ENCODE results near the gene KRT76. TPM values are rescaled to one million over a fixed set of nuclear protein-coding genes. Genes with fewer than 3 reads are reported as not detected.

The KRT76 gene
- total and polyA plus RNA-seq, 10 of the 15 experiments (the other 5 are each of a cell fraction or from before 2014, with no cell fraction given) = not detected

DNA sequence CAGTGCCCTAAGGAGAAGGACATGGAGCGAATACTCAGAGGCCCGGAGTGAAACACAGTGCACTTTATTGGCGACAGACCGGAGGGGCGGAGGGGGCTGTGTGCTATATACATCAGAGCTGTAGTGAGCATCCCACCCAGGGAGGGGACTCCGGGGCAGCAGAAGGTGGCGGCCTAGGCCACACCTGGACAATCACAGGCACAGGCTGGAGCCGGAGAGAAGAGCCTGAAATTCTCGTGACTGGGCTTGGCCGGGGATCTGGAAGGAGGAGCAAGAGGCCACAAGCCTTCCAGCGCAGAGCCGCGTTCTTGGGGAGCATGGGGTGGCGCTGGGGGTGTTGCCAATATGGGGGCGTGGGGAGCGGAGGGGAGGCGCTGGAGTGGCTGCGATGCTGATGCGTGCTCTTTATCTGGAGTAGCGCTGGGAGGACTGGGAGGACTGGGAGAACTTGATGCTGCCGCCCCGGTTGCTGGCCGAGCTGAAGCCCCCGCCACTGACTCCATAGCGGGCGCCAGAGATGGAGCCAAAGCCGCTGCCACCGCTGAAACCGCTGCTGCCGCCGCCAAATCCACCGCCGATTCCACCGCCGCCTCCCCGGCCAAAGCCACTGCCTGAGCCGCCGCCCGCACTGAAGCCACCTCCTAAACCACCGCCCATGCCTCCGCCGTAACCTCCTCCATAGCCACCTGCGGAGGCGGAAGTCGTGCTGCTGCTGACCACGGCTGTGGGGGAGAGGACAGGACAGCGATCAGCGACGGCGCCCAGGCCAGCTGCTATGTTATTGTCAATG, 12.7 kb upstream of the KRT76 start:
- no peaks in the 10 kb centered on the region for H4K20me1 ChIP-seq (ENCODE audit: control insufficient read depth, insufficient read depth)
- TF ChIP-seq POU2F2 (IDR thresholded peaks at IDR 0.05; ENCODE audit: borderline replicate concordance, low read depth, low read length) (no peak), CREB1 (IDR thresholded peaks at IDR 0.05; ENCODE audit: low read depth) (no peak), RFX5 (IDR thresholded peaks at IDR 0.05; ENCODE audit: low read depth, low read length) (no peak), TCF3 (IDR thresholded peaks at IDR 0.05; ENCODE audit: borderline replicate concordance, insufficient read depth, low read depth, low read length) (no peak), ZNF207 (IDR thresholded peaks at IDR 0.05; ENCODE audit: borderline replicate concordance) (no peak), ZNF24 (IDR thresholded peaks at IDR 0.05) (no peak), SP1 (IDR thresholded peaks at IDR 0.05; ENCODE audit: low read depth, low read length) (no peak), MXI1 (IDR thresholded peaks at IDR 0.05; ENCODE audit: low read depth, low read length) (no peak), SIX5 (IDR thresholded peaks at IDR 0.05; ENCODE audit: low read depth, low read length, severe bottlenecking) (no peak), SMC3 (IDR thresholded peaks at IDR 0.05; ENCODE audit: borderline replicate concordance, low read length) (no peak)
- TF ChIP-seq, protein P1, sequence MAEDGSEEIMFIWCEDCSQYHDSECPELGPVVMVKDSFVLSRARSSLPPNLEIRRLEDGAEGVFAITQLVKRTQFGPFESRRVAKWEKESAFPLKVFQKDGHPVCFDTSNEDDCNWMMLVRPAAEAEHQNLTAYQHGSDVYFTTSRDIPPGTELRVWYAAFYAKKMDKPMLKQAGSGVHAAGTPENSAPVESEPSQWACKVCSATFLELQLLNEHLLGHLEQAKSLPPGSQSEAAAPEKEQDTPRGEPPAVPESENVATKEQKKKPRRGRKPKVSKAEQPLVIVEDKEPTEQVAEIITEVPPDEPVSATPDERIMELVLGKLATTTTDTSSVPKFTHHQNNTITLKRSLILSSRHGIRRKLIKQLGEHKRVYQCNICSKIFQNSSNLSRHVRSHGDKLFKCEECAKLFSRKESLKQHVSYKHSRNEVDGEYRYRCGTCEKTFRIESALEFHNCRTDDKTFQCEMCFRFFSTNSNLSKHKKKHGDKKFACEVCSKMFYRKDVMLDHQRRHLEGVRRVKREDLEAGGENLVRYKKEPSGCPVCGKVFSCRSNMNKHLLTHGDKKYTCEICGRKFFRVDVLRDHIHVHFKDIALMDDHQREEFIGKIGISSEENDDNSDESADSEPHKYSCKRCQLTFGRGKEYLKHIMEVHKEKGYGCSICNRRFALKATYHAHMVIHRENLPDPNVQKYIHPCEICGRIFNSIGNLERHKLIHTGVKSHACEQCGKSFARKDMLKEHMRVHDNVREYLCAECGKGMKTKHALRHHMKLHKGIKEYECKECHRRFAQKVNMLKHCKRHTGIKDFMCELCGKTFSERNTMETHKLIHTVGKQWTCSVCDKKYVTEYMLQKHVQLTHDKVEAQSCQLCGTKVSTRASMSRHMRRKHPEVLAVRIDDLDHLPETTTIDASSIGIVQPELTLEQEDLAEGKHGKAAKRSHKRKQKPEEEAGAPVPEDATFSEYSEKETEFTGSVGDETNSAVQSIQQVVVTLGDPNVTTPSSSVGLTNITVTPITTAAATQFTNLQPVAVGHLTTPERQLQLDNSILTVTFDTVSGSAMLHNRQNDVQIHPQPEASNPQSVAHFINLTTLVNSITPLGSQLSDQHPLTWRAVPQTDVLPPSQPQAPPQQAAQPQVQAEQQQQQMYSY (CRISPR knock-in tag; IDR thresholded peaks at IDR 0.05) = no peak
- TF ChIP-seq, protein P2, sequence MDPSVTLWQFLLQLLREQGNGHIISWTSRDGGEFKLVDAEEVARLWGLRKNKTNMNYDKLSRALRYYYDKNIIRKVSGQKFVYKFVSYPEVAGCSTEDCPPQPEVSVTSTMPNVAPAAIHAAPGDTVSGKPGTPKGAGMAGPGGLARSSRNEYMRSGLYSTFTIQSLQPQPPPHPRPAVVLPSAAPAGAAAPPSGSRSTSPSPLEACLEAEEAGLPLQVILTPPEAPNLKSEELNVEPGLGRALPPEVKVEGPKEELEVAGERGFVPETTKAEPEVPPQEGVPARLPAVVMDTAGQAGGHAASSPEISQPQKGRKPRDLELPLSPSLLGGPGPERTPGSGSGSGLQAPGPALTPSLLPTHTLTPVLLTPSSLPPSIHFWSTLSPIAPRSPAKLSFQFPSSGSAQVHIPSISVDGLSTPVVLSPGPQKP (IDR thresholded peaks at IDR 0.05; ENCODE audit: low read depth, low read length) = no peak
- TF ChIP-seq, protein P3, sequence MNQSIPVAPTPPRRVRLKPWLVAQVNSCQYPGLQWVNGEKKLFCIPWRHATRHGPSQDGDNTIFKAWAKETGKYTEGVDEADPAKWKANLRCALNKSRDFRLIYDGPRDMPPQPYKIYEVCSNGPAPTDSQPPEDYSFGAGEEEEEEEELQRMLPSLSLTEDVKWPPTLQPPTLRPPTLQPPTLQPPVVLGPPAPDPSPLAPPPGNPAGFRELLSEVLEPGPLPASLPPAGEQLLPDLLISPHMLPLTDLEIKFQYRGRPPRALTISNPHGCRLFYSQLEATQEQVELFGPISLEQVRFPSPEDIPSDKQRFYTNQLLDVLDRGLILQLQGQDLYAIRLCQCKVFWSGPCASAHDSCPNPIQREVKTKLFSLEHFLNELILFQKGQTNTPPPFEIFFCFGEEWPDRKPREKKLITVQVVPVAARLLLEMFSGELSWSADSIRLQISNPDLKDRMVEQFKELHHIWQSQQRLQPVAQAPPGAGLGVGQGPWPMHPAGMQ (IDR thresholded peaks at IDR 0.05; ENCODE audit: borderline replicate concordance) = no peak
- H3K4me3 ChIP-seq = no peak overlapping the region
- no peaks in the 10 kb centered on the region for H3K36me3 ChIP-seq (ENCODE audit: control insufficient read depth in 2 of 2, insufficient read depth in 2 of 2, low read length in 1 of 2)
- DNase-seq (ENCODE audit: low read depth, low spot score) = no peak
- H3K9me3 ChIP-seq (replicated peaks; ENCODE audit: control insufficient read depth, insufficient read depth, low read length) = no peaks in the 10 kb centered on the region
- H3K4me2 ChIP-seq (ENCODE audit: control insufficient read depth, insufficient read depth) = no peak overlapping the region
- H2AFZ ChIP-seq (ENCODE audit: control insufficient read depth, low read depth, low read length) = no peak overlapping the region
- intact Hi-C loops (cut with micrococcal nuclease; ENCODE audit: unreplicated experiment) = no loop called here
- SMC1A ChIA-PET (ENCODE audit: uncharacterized antibody, unreplicated experiment) = no interaction called here
- H3K9ac ChIP-seq (ENCODE audit: control insufficient read depth, insufficient read depth, low read length) = no peak overlapping the region
- CTCF ChIA-PET = no interaction called here
- ATAC-seq = no peak
- BruUV-seq (replicated peaks) = no TSS peak
- FAIRE-seq = no peak
- no peaks in the 10 kb centered on the region for H3K4me1 ChIP-seq (ENCODE audit: control insufficient read depth, insufficient read depth, low read length)
- no peaks in the 10 kb centered on the region for H3K79me2 ChIP-seq (ENCODE audit: control insufficient read depth, insufficient read depth, low read length)
- no peak overlapping the region for H3K27ac ChIP-seq (ENCODE audit: control insufficient read depth, insufficient read depth)
- H3K27me3 ChIP-seq (replicated peaks in 1 of 2; ENCODE audit: control insufficient read depth in 2 of 2, insufficient read depth in 2 of 2, low read length in 1 of 2) = peaks cover 0 to 6% of the 10 kb centered on the region in 2 experiments; a peak in 3 of 4 replicates
- in situ Hi-C loops (cut with MboI) = no loop called here
- WGBS (ENCODE audit: insufficient coverage, insufficient replicate concordance, low lambda C conversion rate, missing lambda C conversion rate) = 32% methylated on average over 47 of the region's 50 CpGs
- POLR2A ChIA-PET = no interaction called here
- RAD21 ChIA-PET (ENCODE audit: unreplicated experiment) = no interaction called here

Data from GM12878 (cell line).